Cardiac fibroblast (primary cell): Measurements from ENCODE around the gene NPAS2.

Experiments
- DNase-seq, 2 donors: peaks; one replicate each; pipeline versions ENCODE4 v3.0.0 to v3.0.0-alpha.2; 2010; ENCODE audit warnings: low read depth in 2 of 2
- H3K4me3 ChIP-seq, 2 donors: replicated peaks in 1 of 2; 1 replicate in 1 of 2; 2 replicates in 1 of 2; pipeline ENCODE4 v1.5.1; 2011; ENCODE audit warnings: low read depth in 2 of 2, low read length in 2 of 2, mild to moderate bottlenecking in 2 of 2, moderate library complexity in 1 of 2
- CTCF ChIP-seq: IDR thresholded peaks from one replicate; pipeline ENCODE4 v1.5.1; 2011; ENCODE audit warnings: low read depth, mild to moderate bottlenecking, low read length, inconsistent platforms

Gene NPAS2

GRCh38 chr2:100884145-100884621, 64.2 kb downstream of the NPAS2 start:
- no peak for TF ChIP-seq CTCF
- DNase-seq = no peak
- H3K4me3 ChIP-seq = no peak overlapping the region

- DNase-seq = no peak
- no peak for TF ChIP-seq CTCF
- no peak overlapping the region for H3K4me3 ChIP-seq
Observed at GRCh38 chr2:100886085-100886484, 66.1 kb downstream of the NPAS2 start.

- no peak overlapping the region for H3K4me3 ChIP-seq
- TF ChIP-seq CTCF = no peak
- DNase-seq = no peak
Observed at GRCh38 chr2:100887039-100887578, 67.2 kb downstream of the NPAS2 start.

DNA sequence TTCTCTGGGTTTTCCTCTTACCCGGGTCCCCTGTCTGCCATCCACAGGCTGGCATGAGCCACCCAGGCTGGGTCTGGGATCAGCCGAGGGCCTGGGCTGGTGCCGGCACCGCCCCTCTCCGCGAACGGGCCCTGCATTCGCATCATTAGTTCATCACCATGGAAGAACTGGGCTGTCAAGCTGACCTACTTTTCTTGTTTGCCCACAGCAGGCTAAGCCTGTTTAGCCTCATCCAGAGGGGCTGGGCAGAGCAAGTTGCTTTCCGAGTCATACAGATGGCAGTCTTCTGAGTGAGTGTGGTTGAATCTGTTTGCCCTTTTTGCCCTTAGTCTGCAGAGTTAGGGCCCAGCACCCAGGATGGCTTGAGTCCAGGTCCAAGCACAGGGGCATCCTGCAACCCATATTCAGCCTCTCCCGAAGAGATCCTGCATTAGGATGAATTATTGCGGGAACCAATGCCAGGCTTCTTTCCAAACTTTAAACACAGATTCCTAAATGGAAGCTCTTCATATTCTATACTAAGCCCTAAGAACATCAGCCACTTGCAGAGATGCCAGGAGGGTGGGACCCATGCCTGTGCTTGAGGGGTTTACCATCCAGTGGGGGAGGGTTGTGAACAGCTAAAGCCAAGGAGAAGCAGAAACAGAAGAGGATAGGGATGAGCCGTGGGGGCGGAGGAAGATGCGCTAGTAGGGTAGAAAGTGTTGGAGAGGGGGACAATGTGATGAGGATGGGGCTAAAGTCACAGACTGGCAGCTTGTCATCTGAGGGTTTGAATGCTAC, 68.0 kb downstream of the NPAS2 start:
- no peak for TF ChIP-seq CTCF
- no peak overlapping the region for H3K4me3 ChIP-seq
- DNase-seq = no peak

DNA sequence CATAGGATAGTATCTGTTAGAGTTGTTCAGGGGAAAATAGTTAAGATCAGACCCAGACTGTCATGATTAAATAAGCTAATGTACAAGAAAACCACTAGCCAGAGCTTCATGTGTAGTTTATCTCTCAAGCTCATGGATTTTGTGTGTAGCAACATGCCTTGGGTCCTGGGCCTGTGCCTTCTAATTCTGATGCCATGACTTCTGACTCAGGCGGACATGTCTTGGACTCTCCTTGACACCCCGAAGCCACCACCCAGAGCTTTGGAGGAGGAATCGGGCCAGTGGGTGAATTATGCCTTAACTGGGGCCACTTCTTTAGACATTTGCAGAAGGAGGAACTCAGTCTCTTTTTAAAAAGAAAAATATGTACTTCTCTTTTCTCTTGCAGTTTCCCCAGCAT, 68.7 kb downstream of the NPAS2 start:
- no peak for DNase-seq
- no peak for TF ChIP-seq CTCF
- no peak overlapping the region for H3K4me3 ChIP-seq

DNA sequence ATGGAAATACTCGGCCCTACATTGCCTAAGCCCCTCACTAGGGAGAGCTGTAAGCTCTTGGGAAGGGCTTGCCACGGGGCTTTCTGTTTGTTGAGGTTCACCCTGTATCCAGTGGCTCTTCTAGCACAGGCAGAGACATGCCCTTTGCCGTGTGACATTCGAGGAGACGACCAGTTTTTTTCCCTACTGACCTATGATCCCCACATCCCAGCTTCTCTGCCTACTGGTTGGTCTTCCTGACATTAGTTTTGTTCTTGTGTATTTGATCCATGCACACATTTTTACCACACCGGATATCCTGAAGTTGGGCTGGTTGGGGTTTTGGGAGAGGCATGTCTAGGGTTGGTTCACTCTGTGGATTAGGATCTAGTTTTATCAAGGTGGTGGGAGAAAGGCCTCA, 69.3 kb downstream of the NPAS2 start:
- no peak overlapping the region for H3K4me3 ChIP-seq
- no peak for DNase-seq
- TF ChIP-seq CTCF = no peak
